Hematopoietic multipotent progenitor cell treated with erythropoietin and hydrocortisone succinate and interleukin-3 and kit ligand, for 8 days (in vitro differentiated cells): Measurements from ENCODE around the gene TMOD3.

ENCODE experiments used
- DNase-seq: peaks from one replicate; pipeline ENCODE4 v3.0.0-alpha.2; 2015

TMOD3 gene

DNA sequence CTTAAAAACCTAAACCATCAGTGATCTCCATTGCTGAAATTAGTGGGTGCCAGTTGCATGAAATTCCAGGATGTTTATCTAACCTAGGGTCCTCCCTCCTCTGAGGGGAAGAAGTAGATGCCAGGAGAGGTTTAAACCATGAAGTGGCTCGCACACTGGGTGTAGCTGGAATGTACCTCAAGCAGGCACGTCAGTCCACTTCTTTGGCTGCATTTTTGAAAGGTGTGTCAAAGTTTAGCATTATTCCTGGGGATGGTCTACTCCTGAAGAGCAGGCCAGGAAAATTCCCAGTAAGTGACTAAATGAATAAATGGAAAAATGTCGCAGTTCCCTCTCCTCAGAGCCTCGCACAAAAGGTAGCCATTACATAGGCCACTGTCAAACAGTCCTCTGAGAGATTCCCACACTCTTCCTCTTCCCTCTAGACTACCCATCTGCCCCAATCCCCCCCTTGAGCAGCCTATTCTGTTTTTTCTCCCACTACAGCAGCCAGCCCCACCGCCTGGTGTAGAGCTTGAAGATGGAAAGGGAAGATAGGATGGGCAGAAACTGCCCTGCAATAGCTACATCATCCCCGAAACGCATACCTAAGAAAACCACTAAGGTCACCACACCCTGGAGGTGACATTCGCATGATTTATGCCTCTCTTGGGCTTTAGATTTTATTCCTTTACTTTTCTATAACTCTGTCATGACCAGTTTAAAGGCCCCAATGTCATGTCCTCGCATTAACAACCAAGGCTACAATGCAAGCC is 655 bp upstream of the TMOD3 start:
- no peak for DNase-seq

DNA sequence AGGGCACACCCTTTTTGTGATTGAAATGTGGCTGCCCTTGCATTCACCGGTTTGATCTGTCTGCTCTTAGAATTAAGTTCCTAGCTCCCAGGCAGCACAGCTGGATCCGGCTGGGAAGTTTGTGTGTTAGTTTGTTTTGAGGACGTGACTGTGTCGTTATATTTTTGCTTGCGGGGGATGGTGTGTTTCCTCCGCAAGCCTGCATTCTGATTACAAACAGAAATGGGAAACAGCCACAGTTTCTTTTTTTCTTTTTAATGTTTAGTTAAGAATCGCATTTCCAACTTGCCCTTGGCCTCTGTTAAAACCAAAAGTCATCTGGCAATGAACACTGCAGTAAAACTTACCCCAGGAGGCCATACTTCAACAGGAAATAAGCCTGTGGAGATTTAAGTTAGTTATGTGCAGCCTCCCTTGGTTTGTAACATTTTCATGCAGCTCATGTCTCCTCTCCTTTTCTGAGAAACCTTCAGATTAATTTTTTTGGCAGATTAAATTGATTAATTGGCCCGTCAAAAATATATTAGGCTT is 888 bp downstream of the TMOD3 start:
- peak; percentile 14 for DNase-seq

DNA sequence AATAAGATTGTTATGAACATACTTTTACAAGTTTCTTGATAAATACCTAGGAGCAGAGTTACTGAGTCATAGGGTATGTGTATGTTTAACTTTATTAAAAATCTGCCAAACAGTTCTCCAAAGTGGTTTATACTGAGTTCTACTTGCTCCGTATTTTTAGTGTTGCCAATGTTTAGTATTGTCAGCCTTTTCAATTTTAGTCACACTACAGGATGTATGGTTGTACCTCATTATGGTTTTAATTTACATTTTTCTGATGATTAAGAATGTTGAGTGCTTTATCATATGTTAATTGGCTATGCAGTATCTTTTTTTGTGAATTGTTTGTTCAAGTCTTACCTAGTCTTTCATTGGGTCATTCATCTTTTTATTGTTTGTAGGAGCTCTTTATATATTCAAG is 4.3 kb downstream of the TMOD3 start:
- no peak for DNase-seq

- no peak for DNase-seq
Observed at GRCh38 chr15:51837792-51838251, 8.4 kb downstream of the TMOD3 start.

GRCh38 chr15:51838270-51838669 is 8.8 kb downstream of the TMOD3 start:
- no peak for DNase-seq

- DNase-seq = no peak
Observed at GRCh38 chr15:51840692-51841091, 11.2 kb downstream of the TMOD3 start.

DNA sequence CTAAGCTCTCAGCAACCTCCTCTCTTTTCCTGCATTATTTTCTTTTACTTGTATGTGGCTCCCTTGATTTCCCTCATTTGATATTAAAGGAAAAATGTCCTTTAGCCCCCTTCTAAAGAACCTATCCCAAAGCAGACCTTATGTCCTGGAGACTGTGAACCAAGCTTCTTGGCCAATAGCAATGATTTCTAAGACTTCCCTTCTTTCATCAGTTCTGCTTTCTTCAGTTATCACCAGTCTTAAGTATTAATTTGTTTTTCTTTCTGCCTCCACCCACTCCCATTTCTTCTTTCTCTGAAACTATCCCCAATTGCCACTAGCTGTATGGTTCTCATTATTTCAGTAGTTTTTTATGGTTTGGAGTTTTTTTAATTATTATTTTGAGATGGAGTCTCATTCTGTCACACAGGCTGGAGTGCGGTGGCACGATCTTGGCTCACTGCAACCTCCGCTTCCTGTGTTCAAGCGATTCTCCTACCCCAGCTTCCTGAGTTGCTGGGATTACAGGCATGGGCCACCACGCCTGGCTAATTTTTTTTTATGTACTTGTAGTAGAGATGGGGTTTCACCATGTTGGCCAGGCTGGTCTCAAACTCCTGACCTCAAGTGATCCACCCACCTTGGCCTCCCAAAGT is 12.1 kb downstream of the TMOD3 start:
- DNase-seq = no peak

DNA sequence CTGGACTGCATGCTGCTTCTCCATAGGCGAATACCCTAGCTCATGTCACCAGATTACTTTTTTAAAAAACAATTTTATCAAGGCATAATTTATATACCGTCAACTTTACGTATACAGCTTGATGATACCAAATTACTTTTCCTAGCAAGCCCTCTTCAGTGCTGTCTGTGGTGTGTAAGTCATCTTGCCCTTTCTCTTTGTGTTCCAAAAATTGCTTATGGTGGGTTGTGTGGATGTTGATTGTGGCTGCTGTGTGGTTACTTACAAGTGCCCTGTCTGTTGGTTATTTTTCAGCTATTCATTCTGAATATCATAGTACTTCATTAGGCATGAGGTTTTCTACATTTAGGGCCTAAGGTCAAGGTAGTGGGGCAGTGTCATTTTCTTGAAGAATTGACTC is 12.8 kb downstream of the TMOD3 start:
- DNase-seq = no peak

DNA sequence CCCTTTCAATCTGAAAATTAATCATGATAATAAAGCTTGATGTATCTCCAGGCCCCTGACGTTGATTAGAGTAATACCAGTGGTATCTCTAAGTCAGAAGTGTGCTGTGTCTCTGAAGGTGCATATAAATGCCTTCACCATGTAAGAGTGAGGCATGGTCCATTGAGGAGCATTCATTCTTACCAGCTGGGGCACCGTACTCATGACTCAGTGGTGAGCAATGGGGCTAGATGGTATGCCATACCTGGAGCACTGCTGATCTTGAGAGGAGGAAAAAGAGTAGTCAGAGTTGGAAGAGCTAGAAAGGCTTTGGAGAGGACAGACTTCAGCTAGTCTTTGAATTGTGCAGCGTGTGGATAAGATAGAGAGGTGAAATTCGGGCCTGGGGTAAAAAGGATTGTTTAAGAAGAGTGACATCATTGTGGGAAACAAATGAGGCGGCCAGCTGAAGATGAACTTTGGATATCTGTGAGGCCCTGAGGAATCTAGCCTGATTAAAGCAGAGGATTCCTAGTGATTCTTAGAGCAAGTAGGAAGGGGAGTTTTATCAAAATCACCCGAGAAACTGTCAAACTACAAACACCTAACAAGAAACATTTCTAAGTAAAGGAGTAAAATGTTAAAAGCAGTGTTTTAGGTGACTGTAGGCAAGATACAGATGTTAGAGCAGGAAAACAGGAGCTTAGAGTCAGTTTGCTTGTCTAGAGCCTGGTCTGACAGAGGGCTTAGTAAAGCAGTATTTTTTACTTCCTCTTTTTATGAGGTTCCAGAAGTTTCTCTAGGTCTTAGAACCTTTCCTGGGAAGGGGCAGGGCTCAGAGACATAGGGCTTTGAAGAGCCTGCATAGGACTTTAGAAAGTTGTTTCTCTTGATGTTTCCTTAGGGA is 13.6 kb downstream of the TMOD3 start:
- no peak for DNase-seq

DNA sequence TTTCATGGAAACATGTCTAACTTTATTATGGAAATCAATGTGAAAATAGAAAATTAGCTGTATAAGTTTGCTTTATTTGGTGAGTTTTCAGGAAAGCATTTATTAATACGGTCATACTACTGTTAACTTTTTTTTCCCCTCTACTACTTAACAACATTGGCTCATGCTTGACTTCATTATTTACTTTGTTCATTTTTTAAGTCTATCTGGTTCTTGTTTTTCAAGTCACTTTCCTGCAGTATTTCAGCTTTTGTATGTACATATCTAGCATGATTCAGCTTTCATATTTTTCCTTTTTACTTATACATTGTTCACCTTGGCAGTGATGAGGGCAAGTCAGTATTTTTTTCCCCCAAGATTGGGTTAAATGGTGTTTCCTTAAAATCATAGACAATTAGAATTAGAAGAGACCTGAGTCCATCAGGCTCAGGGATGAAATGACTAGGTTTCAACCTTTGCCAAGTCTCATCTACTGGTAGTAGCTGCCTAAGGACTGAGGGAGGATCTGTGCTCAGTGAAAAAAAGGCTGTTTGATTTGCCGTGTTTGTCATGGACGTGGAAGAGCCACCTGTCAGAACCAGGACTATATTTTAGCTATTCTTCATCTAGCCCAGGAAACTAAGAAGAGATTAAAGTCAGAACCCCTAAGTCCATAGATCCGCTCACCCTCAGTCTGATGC is 15.4 kb downstream of the TMOD3 start:
- DNase-seq = no peak

DNA sequence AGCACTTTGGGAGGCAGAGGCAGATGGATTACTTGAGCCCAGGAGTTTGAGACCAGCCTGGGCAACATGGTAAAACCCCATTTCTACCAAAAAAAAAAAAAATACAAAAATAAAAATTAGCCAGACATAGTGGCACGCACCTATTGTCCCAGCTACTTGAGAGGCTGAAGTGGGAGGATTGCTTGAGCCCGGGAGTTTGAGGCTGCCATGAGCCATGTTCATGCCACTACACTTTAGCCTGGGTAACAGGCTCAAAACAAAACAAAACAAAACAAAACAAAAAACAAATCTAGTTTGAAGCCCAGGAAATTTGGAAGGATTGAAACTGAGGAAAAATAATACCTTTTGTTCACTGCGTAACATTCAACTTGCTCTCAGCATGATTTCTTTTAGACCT is 16.6 kb downstream of the TMOD3 start:
- DNase-seq = no peak

- DNase-seq = peak; percentile 63
Observed at GRCh38 chr15:51846463-51847230, 17.2 kb downstream of the TMOD3 start.

DNA sequence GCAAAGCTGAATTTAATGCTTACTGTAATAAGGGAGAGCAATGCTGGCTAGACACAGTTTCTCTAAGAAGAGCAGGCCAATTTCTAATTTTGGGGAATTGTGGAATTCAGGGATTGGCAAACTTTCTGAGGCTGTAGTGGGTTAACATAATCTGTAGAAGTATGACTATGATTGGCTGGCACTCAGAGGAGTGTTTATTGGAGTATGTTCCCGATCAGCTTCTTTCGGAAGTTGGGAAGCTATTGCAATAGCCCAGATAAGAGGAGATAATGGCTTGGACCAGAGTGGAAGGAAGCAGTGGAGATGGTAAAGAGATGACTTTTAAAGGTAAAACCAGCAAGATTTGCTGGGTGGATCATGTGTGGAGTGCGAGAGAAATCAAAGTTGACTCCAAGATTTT is 19.4 kb downstream of the TMOD3 start:
- DNase-seq = no peak

DNA sequence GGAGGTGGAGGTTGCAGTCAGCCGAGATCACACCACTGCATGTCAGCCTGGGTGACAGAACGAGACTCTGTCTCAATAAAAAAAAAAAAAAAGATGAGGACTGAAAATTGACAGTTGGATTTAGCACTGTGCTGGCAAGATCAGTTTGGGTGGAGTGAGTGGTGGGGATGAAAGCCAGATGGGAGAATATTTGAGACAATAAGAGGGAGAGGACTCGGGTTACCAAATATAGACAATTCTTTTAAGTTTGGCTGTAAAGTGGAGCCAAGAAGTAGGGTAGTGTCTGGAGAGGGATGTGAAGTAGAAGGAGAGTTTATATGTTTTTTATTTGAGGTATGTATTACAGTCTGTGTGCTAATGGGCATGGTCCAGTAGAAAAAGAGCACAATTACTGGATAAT is 20.4 kb downstream of the TMOD3 start:
- no peak for DNase-seq

- no peak for DNase-seq
Observed at GRCh38 chr15:51853998-51854397, 24.5 kb downstream of the TMOD3 start.

DNA sequence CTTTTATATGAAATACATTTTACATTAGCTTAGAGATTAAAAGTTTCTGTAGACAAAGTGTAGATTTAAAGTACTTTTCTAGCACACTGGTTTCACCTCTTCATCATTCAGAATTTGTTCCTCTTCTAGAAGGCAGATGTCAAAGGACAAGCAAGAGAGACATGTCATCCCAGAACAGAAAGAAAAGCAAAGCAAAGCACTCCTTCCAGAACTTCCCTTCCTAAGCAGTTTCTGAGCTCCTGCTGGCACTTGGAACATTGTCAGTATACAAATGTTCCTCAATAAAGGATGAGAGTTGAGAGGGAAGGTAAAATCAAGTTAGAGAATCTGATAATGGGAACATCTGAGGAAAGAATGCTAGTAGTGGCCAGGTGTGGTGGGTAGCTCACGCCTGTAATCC is 26.2 kb downstream of the TMOD3 start:
- no peak for DNase-seq

GRCh38 chr15:51856714-51857380 is 27.4 kb downstream of the TMOD3 start:
- DNase-seq = no peak

DNA sequence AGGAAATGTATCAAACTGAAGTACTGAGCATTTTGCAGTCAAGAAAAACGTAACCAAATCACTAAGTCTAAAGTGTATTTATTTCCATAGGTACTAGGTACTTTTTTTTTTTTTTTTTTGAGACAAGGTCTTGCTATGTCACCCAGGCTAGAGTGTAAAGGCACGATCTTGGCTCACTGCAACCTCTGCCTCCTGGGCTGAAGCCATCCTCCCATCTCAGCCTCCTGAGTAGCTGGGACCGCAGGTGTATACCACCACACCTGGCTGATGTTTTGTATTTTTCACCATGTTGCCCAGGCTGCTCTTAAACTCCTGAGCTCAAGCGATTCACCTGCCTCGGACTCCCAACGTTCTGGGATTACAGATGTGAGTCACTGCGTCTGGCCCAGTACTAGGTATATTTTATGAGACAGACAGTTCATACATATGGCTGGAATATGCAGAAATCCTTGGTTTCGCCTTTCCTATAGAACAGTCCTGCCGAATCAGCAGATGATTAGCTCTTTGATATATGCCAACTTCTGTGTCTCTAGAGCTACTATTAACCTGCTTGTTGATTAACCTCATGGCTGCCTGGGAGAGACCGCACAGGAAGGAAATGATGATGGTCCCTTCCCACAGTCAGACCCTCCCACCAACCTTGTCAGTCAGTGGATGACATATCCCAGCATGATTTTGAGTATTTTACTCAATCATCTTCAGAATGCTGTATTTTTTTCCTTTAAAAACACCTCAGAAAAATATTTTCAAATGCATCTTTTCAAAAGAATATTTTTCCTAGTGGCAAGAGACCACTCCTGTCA is 32.3 kb downstream of the TMOD3 start:
- no peak for DNase-seq

DNA sequence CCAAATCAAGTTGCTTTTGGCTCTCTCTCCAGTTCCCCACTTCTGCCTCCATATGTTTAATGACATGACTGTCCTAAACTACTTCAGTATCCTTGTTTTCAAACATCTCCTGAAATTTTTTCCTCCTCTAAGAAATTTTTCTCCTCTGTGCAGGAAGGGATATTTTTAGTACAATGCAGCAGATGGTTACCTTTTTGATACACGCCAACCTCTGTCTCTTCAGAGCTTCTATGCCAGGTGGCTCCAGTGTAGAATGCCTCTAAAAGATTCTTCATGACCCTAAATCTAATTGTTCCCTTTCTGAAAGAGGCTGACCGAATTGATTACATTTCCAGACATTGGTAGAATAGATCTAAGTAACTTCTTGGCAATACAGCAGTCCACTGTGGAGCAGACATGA is 33.7 kb downstream of the TMOD3 start:
- DNase-seq = no peak

- no peak for DNase-seq
Observed at GRCh38 chr15:51864408-51865056, 35.1 kb downstream of the TMOD3 start.
